Measurements from ENCODE around the gene ZNF462.

The ZNF462 gene

GRCh38 chr9:106906129-106906528 is 43.2 kb downstream of the ZNF462 start:
- H3K4me3 ChIP-seq (ENCODE audit: low read depth, low read length), result no peak overlapping the region
- in situ Hi-C loops (cut with HindIII; ENCODE audit: low sequenced_read_pairs), result no loop called here
- TF ChIP-seq CTCF (IDR thresholded peaks at IDR 0.05; ENCODE audit: low read depth, low read length, missing control alignments), result no peak
- DNase-seq (ENCODE audit: low read depth), result no peak

GRCh38 chr9:106911951-106912350 is 49.0 kb downstream of the ZNF462 start:
- in situ Hi-C loops (cut with HindIII; ENCODE audit: low sequenced_read_pairs), result no loop called here
- DNase-seq (ENCODE audit: low read depth), result no peak
- TF ChIP-seq CTCF (IDR thresholded peaks at IDR 0.05; ENCODE audit: low read depth, low read length, missing control alignments), result no peak
- H3K4me3 ChIP-seq (ENCODE audit: low read depth, low read length), result no peak overlapping the region

GRCh38 chr9:106913276-106913675 is 50.3 kb downstream of the ZNF462 start:
- H3K4me3 ChIP-seq (ENCODE audit: low read depth, low read length), result no peak overlapping the region
- no peak for DNase-seq (ENCODE audit: low read depth)
- no peak for TF ChIP-seq CTCF (IDR thresholded peaks at IDR 0.05; ENCODE audit: low read depth, low read length, missing control alignments)

GRCh38 chr9:106915851-106916250 is 52.9 kb downstream of the ZNF462 start:
- in situ Hi-C loops (cut with HindIII; ENCODE audit: low sequenced_read_pairs), result no loop called here
- no peak overlapping the region for H3K4me3 ChIP-seq (ENCODE audit: low read depth, low read length)
- no peak for DNase-seq (ENCODE audit: low read depth)
- TF ChIP-seq CTCF (IDR thresholded peaks at IDR 0.05; ENCODE audit: low read depth, low read length, missing control alignments), result no peak

More at GRCh38 chr9:106913276-106913675, 50.3 kb downstream of the ZNF462 start:
- in situ Hi-C loops (cut with HindIII; ENCODE audit: low sequenced_read_pairs), result no loop called here

DNA sequence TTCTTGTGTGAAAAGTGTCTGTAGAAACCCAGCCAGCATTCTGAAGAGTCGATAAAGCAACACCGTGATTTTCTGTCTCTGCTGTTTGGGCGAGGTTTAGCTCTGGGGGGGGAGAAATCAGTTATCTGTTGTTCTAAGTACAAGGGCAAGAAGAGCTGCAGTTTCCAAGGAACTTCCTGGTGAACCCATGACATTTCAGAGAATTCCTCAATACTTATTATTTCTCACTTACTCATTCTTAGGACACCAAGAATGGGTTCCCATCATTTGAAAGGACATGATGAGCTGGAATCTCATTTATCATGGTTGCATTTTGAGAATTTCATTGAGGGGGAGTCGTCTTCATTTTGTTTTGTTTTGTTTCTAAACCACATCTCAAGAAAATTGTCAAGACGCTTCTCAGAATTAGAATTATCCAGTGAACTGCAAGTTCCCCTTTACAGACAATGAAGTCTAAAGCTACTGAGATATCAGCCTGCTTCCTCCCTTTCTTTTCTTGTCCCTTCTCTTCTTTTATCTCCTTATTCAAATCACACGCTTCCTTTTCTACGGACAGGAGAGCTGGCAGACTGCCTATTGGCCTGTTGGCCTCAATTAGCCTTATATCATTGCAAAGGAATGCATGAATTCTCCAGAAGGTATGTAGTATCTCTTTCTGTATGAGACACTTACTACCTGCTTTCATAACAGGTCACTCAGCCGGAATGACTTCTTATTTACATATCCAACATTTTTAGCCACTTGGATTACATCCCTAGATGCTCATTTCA is 53.7 kb downstream of the ZNF462 start:
- no peak for TF ChIP-seq CTCF (IDR thresholded peaks at IDR 0.05; ENCODE audit: low read depth, low read length, missing control alignments)
- in situ Hi-C loops (cut with HindIII; ENCODE audit: low sequenced_read_pairs), result no loop called here
- DNase-seq (ENCODE audit: low read depth), result peak; percentile 65
- H3K4me3 ChIP-seq (ENCODE audit: low read depth, low read length), result no peak overlapping the region

DNA sequence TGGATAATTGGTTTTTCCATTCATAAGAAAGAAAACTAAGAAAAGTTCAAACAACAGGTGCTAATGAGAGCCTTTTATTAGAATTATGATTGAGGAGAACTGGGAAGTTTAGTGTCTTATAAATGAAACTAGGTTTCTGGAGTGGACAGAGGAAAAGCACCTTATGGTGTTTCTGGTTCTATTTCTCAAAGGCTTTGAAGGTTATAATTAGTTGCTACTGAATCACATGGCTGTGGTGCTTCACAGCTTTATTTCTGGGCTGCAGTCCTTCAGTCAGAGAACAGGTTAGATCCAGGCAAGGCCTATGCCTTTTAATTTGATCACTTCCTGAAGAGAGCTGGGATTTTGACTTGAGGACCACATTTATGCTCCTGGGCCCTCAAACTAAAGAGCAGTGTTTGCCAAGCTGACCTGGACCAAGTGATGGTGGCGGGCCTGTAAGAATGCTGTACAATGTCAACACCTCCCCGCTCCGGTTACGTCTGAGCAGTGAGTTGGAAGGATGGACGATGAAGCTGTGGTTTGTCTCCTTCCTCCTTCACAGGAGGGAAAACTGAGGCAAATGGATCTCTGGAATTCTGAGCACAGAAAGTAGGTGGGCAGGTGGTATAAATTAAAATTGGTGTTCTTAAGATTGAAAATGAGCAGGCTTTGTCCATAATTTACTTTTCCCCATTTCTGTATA is 56.0 kb downstream of the ZNF462 start:
- no peak for TF ChIP-seq CTCF (IDR thresholded peaks at IDR 0.05; ENCODE audit: low read depth, low read length, missing control alignments)
- no peak overlapping the region for H3K4me3 ChIP-seq (ENCODE audit: low read depth, low read length)
- in situ Hi-C loops (cut with HindIII; ENCODE audit: low sequenced_read_pairs), result no loop called here
- no peak for DNase-seq (ENCODE audit: low read depth)

All from astrocyte of the cerebellum (primary cell).